ENCODE measurements around the gene ZNF30. TPM values are rescaled to one million over a fixed set of nuclear protein-coding genes. Genes with fewer than 3 reads are reported as not detected.

Gene ZNF30
- total and polyA plus RNA-seq, 2 donors (not counting 1 experiment from before 2014, with no cell fraction given), result 3.3 TPM

DNA sequence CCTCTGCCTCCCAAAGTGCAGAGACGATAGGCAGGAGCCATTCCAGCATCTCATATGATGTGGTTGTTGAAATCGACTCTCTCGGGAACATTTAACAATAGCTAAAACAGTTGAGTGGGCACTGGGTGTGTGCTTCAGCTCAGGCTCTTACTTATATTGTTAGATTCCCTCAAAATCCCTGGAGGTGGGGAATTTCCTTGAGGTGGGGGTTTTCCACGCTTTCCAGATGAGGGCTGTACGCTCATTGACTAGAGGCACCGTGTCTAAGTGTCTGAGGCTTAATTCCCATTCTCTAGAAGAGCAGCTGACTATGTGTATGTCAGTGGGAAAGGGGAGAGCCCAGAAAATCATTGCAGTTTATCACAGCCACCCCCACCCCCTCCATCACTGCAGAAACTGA is 62.6 kb downstream of the ZNF30 start:
- no peaks in the 10 kb centered on the region for H4K20me1 ChIP-seq (ENCODE audit: control insufficient read depth, insufficient read depth, low read length, poor library complexity, severe bottlenecking)
- Mint-ChIP-seq H3K27ac (no peak overlapping the region), H3K4me1 (peaks cover 6% of the 10 kb centered on the region), H3K9me3 (ENCODE audit: insufficient read depth) (no peaks in the 10 kb centered on the region), H3K27me3 (peaks cover 4% of the 10 kb centered on the region), H3K4me3 (no peak overlapping the region)
- intact Hi-C loops (cut with micrococcal nuclease), result no loop called here
- peaks cover 0 to 4% (median 0%) of the 10 kb centered on the region in 3 donors for H3K9me3 ChIP-seq (ENCODE audit: control extremely low read depth in 1 of 3, control insufficient read depth in 2 of 3, insufficient read depth in 1 of 3, low read length in 2 of 3)
- DNase-seq (no peak), ATAC-seq (ENCODE audit: low read depth) (no peak)
- ChIA-PET POLR2A (interaction anchor here (0.5 kb wide), 1 partner anchor 14 kb away, joined by 7 read pairs; no protein-coding TSS in a partner anchor), CTCF (interaction anchor here (1.1 to 1.5 kb wide), 2 partner anchors 11 to 18 kb away, joined by 3 to 5 read pairs; no protein-coding TSS in a partner anchor)
- TF ChIP-seq CTCF (IDR thresholded peaks at IDR 0.05) (no peak), EZH2 (IDR thresholded peaks at IDR 0.05; ENCODE audit: borderline replicate concordance, insufficient read depth, low read depth, low read length, poor library complexity, severe bottlenecking) (no peak)
- H3K4me1 ChIP-seq (ENCODE audit: control insufficient read depth in 2 of 2, insufficient read depth in 2 of 2, low read length in 2 of 2), result no peaks in the 10 kb centered on the region
- H3K4me2 ChIP-seq (replicated peaks; ENCODE audit: low read depth, low read length, poor library complexity, severe bottlenecking), result no peak overlapping the region
- no peak overlapping the region for H3K9ac ChIP-seq (ENCODE audit: low read length)
- peaks cover 0 to 4% (median 0%) of the 10 kb centered on the region in 4 experiments for H3K27me3 ChIP-seq (replicated peaks in 1 of 4; ENCODE audit: control extremely low read depth in 1 of 4, control insufficient read depth in 3 of 4, insufficient read depth in 4 of 4, low read length in 3 of 4)
- no peak overlapping the region for H2AFZ ChIP-seq (ENCODE audit: insufficient read depth, low read depth, low read length, poor library complexity, severe bottlenecking)
- H3K4me3 ChIP-seq (ENCODE audit: control extremely low read depth in 1 of 5, extremely low read depth in 1 of 5, insufficient read depth in 1 of 5, low read depth in 2 of 5, low read length in 4 of 5), result no peak overlapping the region
- 30% methylated on average over 2 of the region's 6 CpGs for WGBS (ENCODE audit: insufficient coverage)
- H3K27ac ChIP-seq (ENCODE audit: low read length in 2 of 2), result no peak overlapping the region
- no peaks in the 10 kb centered on the region for H3K36me3 ChIP-seq (replicated peaks in 1 of 2; ENCODE audit: control extremely low read depth in 1 of 2, control insufficient read depth in 1 of 2, extremely low read depth in 1 of 2, insufficient read depth in 2 of 2, low read length in 1 of 2)
- H3K79me2 ChIP-seq (ENCODE audit: control insufficient read depth, insufficient read depth, low read length), result no peaks in the 10 kb centered on the region

DNA sequence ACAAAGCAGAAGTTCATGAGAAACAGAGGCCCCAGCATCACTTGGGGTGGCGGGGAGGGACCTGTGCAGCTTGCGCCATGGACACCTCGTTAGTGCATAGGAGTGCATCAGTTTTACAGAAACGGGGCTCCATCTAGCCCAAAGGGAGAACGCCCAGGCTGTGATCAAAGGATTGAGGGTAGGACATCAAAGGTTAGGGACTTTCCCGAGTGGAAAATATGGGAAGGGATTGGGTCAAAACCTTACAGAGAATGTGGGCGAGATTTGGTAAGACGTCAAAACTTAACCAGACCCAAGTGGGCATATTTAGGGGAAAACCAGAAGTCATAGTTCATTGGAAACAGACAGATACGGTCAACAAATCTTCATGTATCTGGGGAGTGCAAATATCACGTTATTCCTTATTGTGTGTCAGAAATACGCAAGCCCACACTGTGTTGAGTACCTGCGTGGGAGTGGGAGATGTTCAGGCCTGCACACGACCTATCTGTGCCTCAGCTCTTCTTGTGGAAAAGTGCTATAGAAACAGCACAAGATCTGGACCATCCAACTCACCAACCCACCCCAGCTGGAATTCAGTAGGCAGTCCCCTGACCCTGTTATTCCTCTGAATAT is 64.0 kb downstream of the ZNF30 start:
- intact Hi-C loops (cut with micrococcal nuclease), result no loop called here
- Mint-ChIP-seq H3K27me3 (peaks cover 4% of the 10 kb centered on the region), H3K4me3 (no peak overlapping the region), H3K27ac (no peak overlapping the region), H3K4me1 (peaks cover 6% of the 10 kb centered on the region), H3K9me3 (ENCODE audit: insufficient read depth) (no peaks in the 10 kb centered on the region)
- H3K79me2 ChIP-seq (ENCODE audit: control insufficient read depth, insufficient read depth, low read length), result no peaks in the 10 kb centered on the region
- TF ChIP-seq EZH2 (IDR thresholded peaks at IDR 0.05; ENCODE audit: borderline replicate concordance, insufficient read depth, low read depth, low read length, poor library complexity, severe bottlenecking) (no peak), CTCF (IDR thresholded peaks at IDR 0.05) (no peak)
- 84% methylated on average over 13 of the region's 13 CpGs for WGBS (ENCODE audit: insufficient coverage)
- no peak overlapping the region for H3K27ac ChIP-seq (ENCODE audit: low read length in 2 of 2)
- H3K9ac ChIP-seq (ENCODE audit: low read length), result no peak overlapping the region
- H3K4me2 ChIP-seq (replicated peaks; ENCODE audit: low read depth, low read length, poor library complexity, severe bottlenecking), result no peak overlapping the region
- ChIA-PET POLR2A (no interaction called here), CTCF (interaction anchor here (1.1 kb wide), 1 partner anchor 12 kb away, joined by 3 read pairs; no protein-coding TSS in a partner anchor)
- ATAC-seq (ENCODE audit: low read depth), result no peak
- H3K4me3 ChIP-seq (ENCODE audit: control extremely low read depth in 1 of 5, extremely low read depth in 1 of 5, insufficient read depth in 1 of 5, low read depth in 2 of 5, low read length in 4 of 5), result no peak overlapping the region
- no peak overlapping the region for H2AFZ ChIP-seq (ENCODE audit: insufficient read depth, low read depth, low read length, poor library complexity, severe bottlenecking)
- peaks cover 0 to 4% (median 0%) of the 10 kb centered on the region in 4 experiments for H3K27me3 ChIP-seq (replicated peaks in 1 of 4; ENCODE audit: control extremely low read depth in 1 of 4, control insufficient read depth in 3 of 4, insufficient read depth in 4 of 4, low read length in 3 of 4)
- no peaks in the 10 kb centered on the region for H3K4me1 ChIP-seq (ENCODE audit: control insufficient read depth in 2 of 2, insufficient read depth in 2 of 2, low read length in 2 of 2)
- DNase-seq, result no peak
- peaks cover 0 to 9% (median 0%) of the 10 kb centered on the region in 3 donors for H3K9me3 ChIP-seq (ENCODE audit: control extremely low read depth in 1 of 3, control insufficient read depth in 2 of 3, insufficient read depth in 1 of 3, low read length in 2 of 3)
- H4K20me1 ChIP-seq (ENCODE audit: control insufficient read depth, insufficient read depth, low read length, poor library complexity, severe bottlenecking), result no peaks in the 10 kb centered on the region
- no peaks in the 10 kb centered on the region for H3K36me3 ChIP-seq (replicated peaks in 1 of 2; ENCODE audit: control extremely low read depth in 1 of 2, control insufficient read depth in 1 of 2, extremely low read depth in 1 of 2, insufficient read depth in 2 of 2, low read length in 1 of 2)

Measured in B cell (primary cell).